Ovary (tissue), 1 donor: ENCODE data around the gene GP1BB.

Experiments used
- EP300 ChIP-seq: sonication (generic); formaldehyde crosslinking; IDR thresholded peaks from one replicate; pipeline ENCODE4 v1.6.1; 2017; ENCODE audit warnings: antibody characterized with exemption
- POLR2A ChIP-seq: fragments of 450-650 bp; IDR thresholded peaks from one replicate; pipeline ENCODE4 v1.6.1; 2017; ENCODE audit warnings: antibody characterized with exemption, mild to moderate bottlenecking, moderate library complexity

DNA sequence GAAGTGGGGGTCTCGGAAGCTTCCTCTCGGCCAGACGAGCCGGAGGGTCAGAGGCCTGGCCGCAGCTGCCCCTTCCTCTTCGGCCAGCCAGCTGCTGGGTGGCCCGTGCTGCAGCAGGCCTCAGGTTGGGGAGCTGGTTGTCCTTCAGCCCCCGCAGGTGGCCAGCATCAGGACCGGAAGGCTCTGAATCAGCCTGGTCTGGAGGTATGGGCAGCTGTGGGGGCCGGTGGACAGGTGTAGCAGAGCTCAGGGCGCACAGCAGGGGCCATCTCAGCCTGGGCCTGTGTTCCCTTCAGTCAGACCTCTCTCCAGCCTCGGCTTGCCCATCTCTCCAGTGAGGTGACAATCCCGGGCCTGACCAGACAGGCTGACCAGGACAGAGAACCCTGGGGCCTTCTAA is 23.4 kb downstream of the GP1BB start:
- no peak for TF ChIP-seq EP300
- TF ChIP-seq POLR2A, result no peak
